Psoas muscle (tissue), 8 donors: ENCODE data around the gene HYCC1. TPM values are rescaled to one million over a fixed set of nuclear protein-coding genes. Genes with fewer than 3 reads are reported as not detected.

Source experiments
- ATAC-seq, 4 donors: fragments of 200-7000 bp; cut with Tn5 transposase; one replicate each; pipeline ENCODE4 v1.9.1; 2020; ENCODE audit warnings: moderate library complexity in 3 of 4, mild to moderate bottlenecking in 2 of 4
- DNase-seq, 2 donors: peaks; one replicate each; pipeline ENCODE4 v3.0.0-alpha.2; 2020
- H3K27ac ChIP-seq: fragments of 200-600 bp; one replicate; pipeline ENCODE4 v1.8.0; 2022
- H3K27me3 ChIP-seq, 3 donors: fragments of 200-600 bp in 1 of 3; one replicate each; pipeline versions ENCODE4 v1.6.1 to v1.8.0; 2013 to 2022; ENCODE audit warnings: low read length in 2 of 3, mild to moderate bottlenecking in 2 of 3, moderate library complexity in 1 of 3; ENCODE audit not compliant: insufficient read depth in 3 of 3
- H3K36me3 ChIP-seq, 2 donors: fragments of 200-600 bp in 1 of 2; one replicate each; pipeline versions ENCODE4 v1.6.1 to v1.8.0; 2013 to 2022; ENCODE audit warnings: low read depth in 1 of 2, mild to moderate bottlenecking in 1 of 2, moderate library complexity in 1 of 2; ENCODE audit not compliant: insufficient read depth in 1 of 2
- H3K4me1 ChIP-seq: fragments of 200-600 bp; one replicate; pipeline ENCODE4 v1.8.0; 2022
- H3K4me3 ChIP-seq: fragments of 200-600 bp; one replicate; pipeline ENCODE4 v1.8.0; 2022; ENCODE audit warnings: mild to moderate bottlenecking
- H3K9me3 ChIP-seq: fragments of 200-600 bp; one replicate; pipeline ENCODE4 v1.8.0; 2022
- WGBS, 3 donors: extraction: QIAGEN DNeasy Blood & Tissue Kit; methylation state at CpG; one replicate each; pipeline versions ENCODE4 v1.1.6 to v1.1.7; 2013; 5-methylcytosine and 5-hydroxymethylcytosine counted together
- intact Hi-C, 2 donors: fragments of 100-400 bp; cut with DNase I; formaldehyde crosslinking; loops; one replicate each; pipeline versions ENCODE4 v1.11.0 to v1.14.2; 2022
- long read RNA-seq, 2 donors: library from polyadenylated mRNA; unstranded; transcript quantifications; one replicate each; pipeline ENCODE4 v2.0.0, GENCODE V29; 2021
- polyA plus RNA-seq, 3 donors: library from polyadenylated mRNA; stranded (reverse); fragments of 200-250 nt; gene quantifications; one replicate each; pipeline ENCODE4 v1.2.3, GENCODE V29; 2013
- total RNA-seq, 4 donors: library from RNA; stranded (reverse); fragmentation: NEBNext Ultra II Directional in 2 of 4; extraction: Animal tissue kit (Norgen Biotek cat#: 25700) in 2 of 4; gene quantifications; one replicate each; pipeline versions ENCODE4 v1.2.1 to v1.2.4, GENCODE V29; 2021 to 2023
- TF ChIP-seq, protein P1 (sequence below): fragments of 200-600 bp; IDR thresholded peaks from one replicate; pipeline ENCODE4 v1.8.0; 2022; ENCODE audit warnings: antibody characterized with exemption
- donor health status: healthy with polysubstance abuse.
- donor health status: DM: no; HTN: no; CAD: no; lungs with moderate emphysema.
- donor health status: Bipolar disorder and iron deficiency.
- donor health status: healthy.
- donor health status: DM: yes; HTN: yes; CAD: no.
- donor health status: DM: no; HTN: no; CAD: no.
- donor health status: DM: no; HTN: no; CAD: no.
- donor health status: DM: yes; HTN: yes; CAD: no.

Gene HYCC1
- total RNA-seq (10 to 100 TPM; 24.0 to 63.9 (median 50.5) TPM), polyA plus RNA-seq (10 to 100 TPM; 14.6 to 30.1 (median 15.6) TPM)
- long read RNA-seq, donor 1, full-length matches to known transcripts, result 21 of 22 reads
- long read RNA-seq, donor 1, partial matches to known transcripts, result 0 of 22 reads
- long read RNA-seq, donor 1, other reads (novel, unspliced or antisense), result 1 of 22 reads
- long read RNA-seq, donor 2, full-length matches to known transcripts, result 13 of 23 reads
- long read RNA-seq, donor 2, partial matches to known transcripts, result 3 of 23 reads
- long read RNA-seq, donor 2, other reads (novel, unspliced or antisense), result 7 of 23 reads

GRCh38 chr7:23013715-23014649 lies at the start of gene HYCC1:
TSS of gene HYCC1 (minus strand) at chr7:23014130. CDS start at chr7:22991111, 23,019 bp downstream.
- 2% methylated on average over 49 to 61 of the region's 61 CpGs for WGBS, 3 donors
- Histone ChIP-seq H3K27ac (peak within 1 kb of the TSS; percentile 87), H3K4me1 (peaks cover 26% of the 10 kb centered on the region), H3K36me3 (no peaks in the 10 kb centered on the region), H3K4me3 (peak within 1 kb of the TSS; percentile 85), H3K27me3 (no peaks in the 10 kb centered on the region), H3K9me3 (no peaks in the 10 kb centered on the region)
- peak; percentile 99 to 100 (median 100) for ATAC-seq
- DNase-seq, result peak; percentile 98 to 99
- TF ChIP-seq, protein P1, sequence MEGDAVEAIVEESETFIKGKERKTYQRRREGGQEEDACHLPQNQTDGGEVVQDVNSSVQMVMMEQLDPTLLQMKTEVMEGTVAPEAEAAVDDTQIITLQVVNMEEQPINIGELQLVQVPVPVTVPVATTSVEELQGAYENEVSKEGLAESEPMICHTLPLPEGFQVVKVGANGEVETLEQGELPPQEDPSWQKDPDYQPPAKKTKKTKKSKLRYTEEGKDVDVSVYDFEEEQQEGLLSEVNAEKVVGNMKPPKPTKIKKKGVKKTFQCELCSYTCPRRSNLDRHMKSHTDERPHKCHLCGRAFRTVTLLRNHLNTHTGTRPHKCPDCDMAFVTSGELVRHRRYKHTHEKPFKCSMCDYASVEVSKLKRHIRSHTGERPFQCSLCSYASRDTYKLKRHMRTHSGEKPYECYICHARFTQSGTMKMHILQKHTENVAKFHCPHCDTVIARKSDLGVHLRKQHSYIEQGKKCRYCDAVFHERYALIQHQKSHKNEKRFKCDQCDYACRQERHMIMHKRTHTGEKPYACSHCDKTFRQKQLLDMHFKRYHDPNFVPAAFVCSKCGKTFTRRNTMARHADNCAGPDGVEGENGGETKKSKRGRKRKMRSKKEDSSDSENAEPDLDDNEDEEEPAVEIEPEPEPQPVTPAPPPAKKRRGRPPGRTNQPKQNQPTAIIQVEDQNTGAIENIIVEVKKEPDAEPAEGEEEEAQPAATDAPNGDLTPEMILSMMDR, result peak; percentile 70
- intact Hi-C loops, result loop anchor here in 1 of 2 donors (10.0 kb wide), 1 partner anchor 159 kb away; no protein-coding TSS in a partner anchor

GRCh38 chr7:23062452-23062851 lies 48.5 kb upstream of the HYCC1 start:
- DNase-seq, result no peak
- TF ChIP-seq, protein P1, result no peak
- intact Hi-C loops, result no loop called here

DNA sequence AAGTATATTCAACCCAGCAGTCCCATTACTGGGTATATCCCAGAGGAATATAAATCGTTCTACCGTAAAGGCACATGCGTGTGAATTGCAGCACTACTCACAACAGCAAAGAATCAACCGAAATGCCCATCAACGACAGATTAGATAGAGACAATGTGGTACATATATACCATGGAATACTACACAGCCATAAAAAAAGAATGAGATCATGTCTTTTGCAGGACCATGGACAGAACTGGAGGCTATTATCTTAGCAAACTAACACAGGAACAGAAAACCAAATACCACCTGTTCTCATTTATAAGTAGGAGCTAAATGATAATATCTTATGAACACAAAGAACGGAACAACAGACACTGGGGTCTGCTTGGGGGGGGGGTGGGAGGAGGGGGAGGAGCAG lies 47.4 kb upstream of the HYCC1 start:
- DNase-seq, result no peak
- intact Hi-C loops, result no loop called here
- Histone ChIP-seq H3K36me3 (no peaks in the 10 kb centered on the region), H3K9me3 (no peaks in the 10 kb centered on the region), H3K4me1 (no peaks in the 10 kb centered on the region), H3K27ac (no peak overlapping the region), H3K4me3 (no peak overlapping the region), H3K27me3 (no peaks in the 10 kb centered on the region)
- no peak for ATAC-seq
- WGBS, 3 donors, result 79 to 93% (median 91%) methylated on average over 6 of the region's 6 CpGs
- TF ChIP-seq, protein P1, result no peak

More at GRCh38 chr7:23062452-23062851, 48.5 kb upstream of the HYCC1 start:
- H3K36me3 ChIP-seq, result no peaks in the 10 kb centered on the region
- H3K4me3 ChIP-seq, result no peak overlapping the region
- ATAC-seq, result no peak
- H3K27ac ChIP-seq, result no peak overlapping the region
- no peaks in the 10 kb centered on the region for H3K27me3 ChIP-seq
- 84 to 94% (median 93%) methylated on average over 7 of the region's 7 CpGs for WGBS, 3 donors
- no peaks in the 10 kb centered on the region for H3K9me3 ChIP-seq
- H3K4me1 ChIP-seq, result no peaks in the 10 kb centered on the region

- TF ChIP-seq, protein P1, result no peak
- intact Hi-C loops, result loop anchor here (5.0 to 10.0 kb wide), 5 partner anchors 196 to 496 kb away; partner anchors contain the start of genes IL6 (in 2 of the 2) and TOMM7 (in 1 of the 2)
- Histone ChIP-seq H3K9me3 (no peaks in the 10 kb centered on the region), H3K36me3 (no peaks in the 10 kb centered on the region), H3K27me3 (no peaks in the 10 kb centered on the region), H3K27ac (no peak overlapping the region), H3K4me3 (no peak overlapping the region), H3K4me1 (no peaks in the 10 kb centered on the region)
- DNase-seq (no peak), ATAC-seq (no peak)
- WGBS, 3 donors, result 29 to 42% (median 29%) methylated on average over 6 of the region's 6 CpGs
Measured at GRCh38 chr7:23058408-23059096, 44.6 kb upstream of the HYCC1 start.
